Ovary (tissue), 9 donors: Measurements from ENCODE around the gene HMG20B. TPM values are rescaled to one million over a fixed set of nuclear protein-coding genes. Genes with fewer than 3 reads are reported as not detected.
A peak's percentile ranks its signal among the peaks of the same experiment; 100 is the strongest.

Experiments used
- DNase-seq, 5 donors: peaks; one replicate each; pipeline ENCODE4 v3.0.0-alpha.2; 2019 to 2020
- H3K27ac ChIP-seq, 2 donors: fragments of 200-600 bp; one replicate each; pipeline versions ENCODE4 v1.5.1 to v1.8.0; 2019 to 2022
- H3K27me3 ChIP-seq: fragments of 200-600 bp; one replicate; pipeline ENCODE4 v1.8.0; 2022
- H3K36me3 ChIP-seq: fragments of 200-600 bp; sonication (generic); one replicate; pipeline ENCODE4 v1.5.1; 2019
- H3K4me1 ChIP-seq: one replicate; pipeline ENCODE4 v1.8.1; 2013; ENCODE audit warnings: mild to moderate bottlenecking, moderate library complexity; ENCODE audit not compliant: insufficient read depth
- H3K4me3 ChIP-seq: fragments of 200-600 bp; sonication (generic); one replicate; pipeline ENCODE4 v1.5.1; 2017
- H3K9me3 ChIP-seq, 2 donors: fragments of 200-600 bp in 1 of 2; sonication (generic) in 1 of 2; one replicate each; pipeline versions ENCODE4 v1.5.1 to v1.8.1; 2013 to 2019; ENCODE audit warnings: mild to moderate bottlenecking in 1 of 2, moderate library complexity in 1 of 2
- EP300 ChIP-seq: sonication (generic); formaldehyde crosslinking; IDR thresholded peaks from one replicate; pipeline ENCODE4 v1.6.1; 2017; ENCODE audit warnings: antibody characterized with exemption
- POLR2A ChIP-seq: fragments of 450-650 bp; IDR thresholded peaks from one replicate; pipeline ENCODE4 v1.6.1; 2017; ENCODE audit warnings: antibody characterized with exemption, mild to moderate bottlenecking, moderate library complexity
- WGBS, 3 donors: extraction: QIAGEN DNeasy Blood & Tissue Kit in 1 of 3; methylation state at CpG; one replicate each; pipeline versions ENCODE4 v1.1.5 to v1.1.7; 2013 to 2017; 5-methylcytosine and 5-hydroxymethylcytosine counted together
- intact Hi-C, 4 donors: fragments of 100-400 bp; cut with DNase I; formaldehyde crosslinking; loops; one replicate each; pipeline versions ENCODE4 v1.11.0 to v1.15.1; 2022 to 2023
- polyA plus RNA-seq, 2 donors: library from polyadenylated mRNA; stranded (reverse); fragments of 200-250 nt in 1 of 2; fragments of 350-450 nt in 1 of 2; fragmentation: Illumina TruSeq in 1 of 2; extraction: RNeasy Lipid Tissue Mini Kit (QIAGEN cat#74804) in 1 of 2; gene quantifications; one replicate each; pipeline ENCODE4 v1.2.3, GENCODE V29; 2013 to 2014
- total RNA-seq, 7 donors: library from RNA; depleted of rRNA in 2 of 7; stranded (reverse); fragments of >200 nt in 2 of 7; fragmentation: NEBNext Ultra II Directional in 3 of 7; extraction: Animal tissue kit (Norgen Biotek cat#: 25700) in 3 of 7; gene quantifications; one replicate each; pipeline versions ENCODE4 v1.1.0 to v1.2.4, GENCODE V29; 2016 to 2023
- TF ChIP-seq, protein P1 (sequence below), 3 donors: fragments of 450-650 bp in 2 of 3; fragments of 200-600 bp in 1 of 3; IDR thresholded peaks; one replicate each; pipeline versions ENCODE4 v1.5.1 to v1.8.0; 2016 to 2022; ENCODE audit warnings: antibody characterized with exemption in 3 of 3, mild to moderate bottlenecking in 1 of 3
- donor health status: DM: no; HTN: no; CAD: no; lungs with moderate emphysema.
- donor health status: DM: no; HTN: no; CAD: no.
- donor health status: Bipolar disorder and iron deficiency.
- donor health status: DM: yes; HTN: yes; CAD: no.
- donor health status: DM: no; HTN: no; CAD: no.
- donor health status: DM: yes; HTN: yes; CAD: no.

HMG20B gene
- total and polyA plus RNA-seq, 9 donors = 33.2 to 109 (median 60.3) TPM

DNA sequence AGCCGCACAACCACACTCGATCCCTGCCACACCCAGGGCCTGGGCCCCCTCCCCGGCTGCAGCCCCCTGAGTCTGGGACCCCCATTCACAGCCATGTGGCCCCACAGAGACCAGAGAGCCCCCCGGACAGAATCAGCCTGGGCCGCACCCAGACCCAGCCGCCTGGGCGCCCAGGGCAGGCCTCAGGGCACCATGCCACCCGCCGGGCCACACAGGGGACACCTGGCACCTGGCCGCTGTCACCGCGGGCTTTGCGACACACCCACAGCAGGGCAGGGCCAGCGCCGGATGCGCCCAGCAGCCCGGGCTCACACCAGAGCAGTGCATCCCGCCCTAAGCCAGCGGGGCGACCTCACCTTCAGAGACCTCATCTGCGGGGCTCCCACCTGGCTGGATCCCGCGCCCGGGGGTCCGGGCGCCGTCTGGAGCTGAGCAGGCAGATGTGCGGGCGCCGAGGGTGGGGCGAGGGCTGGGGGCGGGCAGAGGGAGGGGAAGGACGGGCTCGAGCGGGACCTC lies 33.5 kb downstream of the HMG20B start:
- Histone ChIP-seq H3K27me3 (no peaks in the 10 kb centered on the region), H3K36me3 (no peaks in the 10 kb centered on the region), H3K4me1 (peaks cover 9% of the 10 kb centered on the region), H3K9me3 (no peaks in the 10 kb centered on the region), H3K27ac (peak overlapping the region in 1 of 2 donors; percentile 53), H3K4me3 (peak overlapping the region; percentile 54)
- TF ChIP-seq POLR2A = no peak
- no peak for TF ChIP-seq EP300
- TF ChIP-seq, protein P1, sequence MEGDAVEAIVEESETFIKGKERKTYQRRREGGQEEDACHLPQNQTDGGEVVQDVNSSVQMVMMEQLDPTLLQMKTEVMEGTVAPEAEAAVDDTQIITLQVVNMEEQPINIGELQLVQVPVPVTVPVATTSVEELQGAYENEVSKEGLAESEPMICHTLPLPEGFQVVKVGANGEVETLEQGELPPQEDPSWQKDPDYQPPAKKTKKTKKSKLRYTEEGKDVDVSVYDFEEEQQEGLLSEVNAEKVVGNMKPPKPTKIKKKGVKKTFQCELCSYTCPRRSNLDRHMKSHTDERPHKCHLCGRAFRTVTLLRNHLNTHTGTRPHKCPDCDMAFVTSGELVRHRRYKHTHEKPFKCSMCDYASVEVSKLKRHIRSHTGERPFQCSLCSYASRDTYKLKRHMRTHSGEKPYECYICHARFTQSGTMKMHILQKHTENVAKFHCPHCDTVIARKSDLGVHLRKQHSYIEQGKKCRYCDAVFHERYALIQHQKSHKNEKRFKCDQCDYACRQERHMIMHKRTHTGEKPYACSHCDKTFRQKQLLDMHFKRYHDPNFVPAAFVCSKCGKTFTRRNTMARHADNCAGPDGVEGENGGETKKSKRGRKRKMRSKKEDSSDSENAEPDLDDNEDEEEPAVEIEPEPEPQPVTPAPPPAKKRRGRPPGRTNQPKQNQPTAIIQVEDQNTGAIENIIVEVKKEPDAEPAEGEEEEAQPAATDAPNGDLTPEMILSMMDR (IDR thresholded peaks at IDR 0.05) = no peak
- peak in 3 of 5 donors; percentile 32 to 61 (median 46) for DNase-seq
- WGBS, 3 donors = 6 to 9% (median 8%) methylated on average over 7 to 35 of the region's 35 CpGs
- intact Hi-C loops = no loop called here

DNA sequence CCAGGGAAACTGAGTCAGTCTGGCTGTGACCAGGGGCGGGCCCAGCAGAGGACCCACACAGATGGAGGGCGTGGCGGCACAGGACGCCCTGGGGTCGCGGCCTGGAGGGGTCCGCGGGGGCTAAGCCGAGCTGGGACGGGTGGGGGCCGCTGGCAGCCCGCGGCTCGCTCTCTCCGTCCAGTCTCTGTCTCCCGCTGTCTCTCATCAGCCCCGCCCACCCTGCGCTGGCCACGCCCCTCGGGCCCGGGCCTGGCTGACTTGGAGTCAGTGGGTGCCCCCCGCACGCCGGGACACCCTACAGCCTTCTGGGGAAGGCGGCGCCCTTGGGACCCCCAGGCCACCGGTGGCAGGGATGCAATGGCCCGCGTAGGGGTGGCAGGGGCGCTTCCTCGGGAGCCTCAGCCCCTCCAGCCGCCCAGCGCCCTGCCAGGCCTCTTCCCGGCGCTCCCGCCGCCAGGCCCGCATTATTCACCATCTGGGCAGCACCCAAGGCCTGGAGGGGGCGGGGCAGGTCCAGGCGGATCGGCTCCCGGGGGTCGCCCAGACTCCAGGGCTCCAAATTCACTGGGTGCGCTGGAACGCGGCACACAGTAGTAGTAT lies 34.0 kb downstream of the HMG20B start, which contains the start of gene TBXA2R:
TSS of gene TBXA2R (minus strand) at position 186 of the 600 bp plus-strand sequence. CDS start 6,241 bp downstream, outside the sequence.
- H3K27ac ChIP-seq = peak within 1 kb of the TSS; percentile 21 to 53
- H3K4me3 ChIP-seq = peak within 1 kb of the TSS; percentile 54
- H3K9me3 ChIP-seq = no peaks in the 10 kb centered on the region
- H3K27me3 ChIP-seq = no peaks in the 10 kb centered on the region
- no peak for TF ChIP-seq EP300
- TF ChIP-seq, protein P1 (IDR thresholded peaks at IDR 0.05) = peak in 1 of 3 donors; percentile 4
- peaks cover 9% of the 10 kb centered on the region for H3K4me1 ChIP-seq
- no peaks in the 10 kb centered on the region for H3K36me3 ChIP-seq
- 0 to 2% (median 1%) methylated on average over 29 to 46 of the region's 46 CpGs for WGBS, 3 donors
- intact Hi-C loops = no loop called here
- peak; percentile 85 to 91 (median 88) for DNase-seq

DNA sequence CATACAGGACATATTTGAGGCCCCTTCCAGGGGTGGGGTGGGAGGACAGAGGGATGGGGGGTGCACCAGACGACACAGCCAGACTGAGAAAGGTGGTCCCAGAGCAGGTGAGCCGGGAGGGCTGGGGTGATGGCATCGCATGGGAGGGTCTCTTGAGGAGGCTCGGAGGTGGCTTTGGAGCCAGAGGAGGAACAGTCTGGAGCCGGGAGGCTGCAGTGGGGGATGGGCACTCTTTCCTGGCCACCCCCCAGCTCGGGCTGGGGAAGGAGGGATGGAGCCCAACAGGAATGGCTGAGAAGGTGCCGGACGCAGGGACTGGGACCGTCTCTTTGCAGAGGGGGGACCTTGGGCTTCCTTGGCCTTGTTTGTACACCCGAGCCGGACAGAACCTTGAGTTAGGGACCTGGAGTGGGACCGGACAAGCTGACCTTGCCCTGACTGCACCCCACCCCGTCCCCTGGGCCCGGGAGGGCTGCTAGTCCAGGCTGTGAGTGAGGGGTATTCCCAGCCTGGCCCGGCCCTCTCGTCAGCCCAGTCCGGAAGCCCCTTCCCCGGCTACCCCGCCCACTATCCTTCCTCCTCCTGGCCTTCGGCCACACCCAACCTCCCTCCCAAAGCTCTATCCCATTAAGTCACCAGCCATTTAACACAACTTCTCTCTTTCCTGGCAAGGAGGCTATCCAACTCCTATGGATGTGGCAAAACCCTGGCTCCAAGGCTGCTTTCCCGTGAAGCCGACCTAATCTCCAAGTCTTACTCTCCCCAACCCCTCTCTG lies 34.7 kb downstream of the HMG20B start:
- no peak for TF ChIP-seq EP300
- TF ChIP-seq, protein P1 (IDR thresholded peaks at IDR 0.05) = no peak
- TF ChIP-seq POLR2A = no peak
- 13 to 26% (median 19%) methylated on average over 22 of the region's 22 CpGs for WGBS, 3 donors
- intact Hi-C loops = no loop called here
- Histone ChIP-seq H3K27me3 (no peaks in the 10 kb centered on the region), H3K4me1 (peaks cover 9% of the 10 kb centered on the region), H3K9me3 (no peaks in the 10 kb centered on the region), H3K36me3 (no peaks in the 10 kb centered on the region), H3K27ac (peak overlapping the region; percentile 21 to 53), H3K4me3 (peak overlapping the region; percentile 54)
- DNase-seq = peak; percentile 56 to 68 (median 65)

DNA sequence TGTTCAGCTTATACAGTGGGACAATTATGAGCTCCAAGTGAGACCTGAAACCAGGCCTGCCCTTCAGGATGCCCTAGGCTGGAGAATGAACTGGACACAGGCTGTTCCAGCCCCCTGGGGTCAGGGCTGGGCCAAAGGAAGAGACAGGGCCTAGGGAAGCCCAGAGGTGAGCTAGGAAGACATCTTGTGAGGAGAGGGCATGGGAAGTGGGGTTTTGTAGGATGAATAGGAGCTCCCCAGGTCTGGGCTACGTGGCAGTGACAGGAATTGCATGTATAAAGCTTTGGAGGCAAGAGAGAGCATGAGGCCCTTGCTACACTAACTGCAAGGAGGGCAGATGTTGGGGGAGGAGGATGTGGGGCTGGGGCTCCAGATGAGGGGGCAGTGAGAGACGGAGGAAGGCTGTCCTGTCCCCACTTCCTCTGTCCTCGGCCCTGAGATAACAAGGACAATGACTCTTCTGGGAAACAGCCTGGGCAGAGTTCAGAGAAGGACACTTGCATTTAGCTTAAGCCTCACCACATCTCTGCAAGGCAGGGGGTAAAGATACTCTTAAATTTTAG lies 35.4 kb downstream of the HMG20B start:
- 59 to 71% (median 59%) methylated on average over 3 of the region's 3 CpGs for WGBS, 3 donors
- H3K27me3 ChIP-seq = no peaks in the 10 kb centered on the region
- H3K9me3 ChIP-seq = no peaks in the 10 kb centered on the region
- H3K4me1 ChIP-seq = peaks cover 9% of the 10 kb centered on the region
- peak overlapping the region in 1 of 2 donors; percentile 21 for H3K27ac ChIP-seq
- no peak overlapping the region for H3K4me3 ChIP-seq
- intact Hi-C loops = no loop called here
- TF ChIP-seq POLR2A = no peak
- TF ChIP-seq, protein P1 (IDR thresholded peaks at IDR 0.05) = no peak
- no peak for TF ChIP-seq EP300
- H3K36me3 ChIP-seq = no peaks in the 10 kb centered on the region
- no peak for DNase-seq
